HEK293 (cell line): ENCODE results near the gene AKAP8L.

Source experiments
- YY1 ChIP-seq: fragments of 450-650 bp; formaldehyde crosslinking; IDR thresholded peaks from 2 replicates; pipeline ENCODE4 v1.5.1; 2018; ENCODE audit warnings: missing biosample characterization, missing genetic modification characterization
- ZNF121 ChIP-seq: fragments of 450-650 bp; formaldehyde crosslinking; IDR thresholded peaks from 2 replicates; pipeline ENCODE4 v1.5.1; 2016; ENCODE audit warnings: missing biosample characterization, missing genetic modification characterization
- ZNF239 ChIP-seq: fragments of 450-650 bp; formaldehyde crosslinking; IDR thresholded peaks from 2 replicates; pipeline ENCODE4 v1.5.1; 2016; ENCODE audit warnings: missing biosample characterization, missing genetic modification characterization
- ZNF311 ChIP-seq: fragments of 450-650 bp; formaldehyde crosslinking; IDR thresholded peaks from 2 replicates; pipeline ENCODE4 v1.5.1; 2017; ENCODE audit warnings: missing biosample characterization, missing genetic modification characterization, borderline replicate concordance
- ZNF596 ChIP-seq: fragments of 450-650 bp; IDR thresholded peaks from 2 replicates; pipeline ENCODE4 v1.5.0; 2018; ENCODE audit warnings: missing biosample characterization, mild to moderate bottlenecking, missing genetic modification characterization, moderate library complexity
- TF ChIP-seq, protein P1 (sequence below): sonication (generic); formaldehyde crosslinking; IDR thresholded peaks from 2 replicates; pipeline ENCODE4 v1.8.1; 2022; ENCODE audit warnings: mild to moderate bottlenecking, moderate library complexity, missing genetic modification reagents
- TF ChIP-seq, protein P2 (sequence below): fragments of 450-650 bp; formaldehyde crosslinking; IDR thresholded peaks from 2 replicates; pipeline ENCODE4 v1.5.1; 2016; ENCODE audit warnings: missing biosample characterization, missing genetic modification characterization
- TF ChIP-seq, protein P3 (sequence below): fragments of 450-650 bp; formaldehyde crosslinking; IDR thresholded peaks from 2 replicates; pipeline ENCODE4 v1.5.1; 2016; ENCODE audit warnings: missing biosample characterization, missing genetic modification characterization

DNA sequence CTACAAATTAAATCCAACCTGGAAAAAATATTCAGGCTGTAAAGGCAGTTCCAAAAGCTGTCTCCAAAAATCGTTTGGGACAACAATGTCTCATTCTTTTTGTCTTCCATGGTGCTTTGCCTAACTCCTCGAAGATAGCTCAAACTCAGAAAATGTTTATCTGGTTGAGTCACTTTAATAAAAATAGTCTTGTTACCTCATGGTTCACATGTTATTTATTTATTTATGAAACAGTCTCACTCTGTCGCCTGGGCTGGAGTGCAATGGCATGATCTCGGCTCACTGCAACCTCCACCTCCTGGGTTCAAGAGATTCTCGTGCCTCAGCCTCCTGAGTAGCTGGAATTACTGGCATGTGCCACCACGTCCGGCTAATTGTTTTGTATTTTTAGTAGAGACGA, 81.6 kb downstream of the AKAP8L start:
- TF ChIP-seq, protein P1, sequence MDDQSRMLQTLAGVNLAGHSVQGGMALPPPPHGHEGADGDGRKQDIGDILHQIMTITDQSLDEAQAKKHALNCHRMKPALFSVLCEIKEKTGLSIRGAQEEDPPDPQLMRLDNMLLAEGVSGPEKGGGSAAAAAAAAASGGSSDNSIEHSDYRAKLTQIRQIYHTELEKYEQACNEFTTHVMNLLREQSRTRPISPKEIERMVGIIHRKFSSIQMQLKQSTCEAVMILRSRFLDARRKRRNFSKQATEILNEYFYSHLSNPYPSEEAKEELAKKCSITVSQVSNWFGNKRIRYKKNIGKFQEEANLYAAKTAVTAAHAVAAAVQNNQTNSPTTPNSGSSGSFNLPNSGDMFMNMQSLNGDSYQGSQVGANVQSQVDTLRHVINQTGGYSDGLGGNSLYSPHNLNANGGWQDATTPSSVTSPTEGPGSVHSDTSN: no peak
- TF ChIP-seq, protein P2, sequence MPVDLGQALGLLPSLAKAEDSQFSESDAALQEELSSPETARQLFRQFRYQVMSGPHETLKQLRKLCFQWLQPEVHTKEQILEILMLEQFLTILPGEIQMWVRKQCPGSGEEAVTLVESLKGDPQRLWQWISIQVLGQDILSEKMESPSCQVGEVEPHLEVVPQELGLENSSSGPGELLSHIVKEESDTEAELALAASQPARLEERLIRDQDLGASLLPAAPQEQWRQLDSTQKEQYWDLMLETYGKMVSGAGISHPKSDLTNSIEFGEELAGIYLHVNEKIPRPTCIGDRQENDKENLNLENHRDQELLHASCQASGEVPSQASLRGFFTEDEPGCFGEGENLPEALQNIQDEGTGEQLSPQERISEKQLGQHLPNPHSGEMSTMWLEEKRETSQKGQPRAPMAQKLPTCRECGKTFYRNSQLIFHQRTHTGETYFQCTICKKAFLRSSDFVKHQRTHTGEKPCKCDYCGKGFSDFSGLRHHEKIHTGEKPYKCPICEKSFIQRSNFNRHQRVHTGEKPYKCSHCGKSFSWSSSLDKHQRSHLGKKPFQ (tag by site-specific recombination): no peak
- no peak for TF ChIP-seq YY1 (tag by site-specific recombination)
- TF ChIP-seq ZNF121: no peak
- TF ChIP-seq ZNF239: no peak
- TF ChIP-seq, protein P3, sequence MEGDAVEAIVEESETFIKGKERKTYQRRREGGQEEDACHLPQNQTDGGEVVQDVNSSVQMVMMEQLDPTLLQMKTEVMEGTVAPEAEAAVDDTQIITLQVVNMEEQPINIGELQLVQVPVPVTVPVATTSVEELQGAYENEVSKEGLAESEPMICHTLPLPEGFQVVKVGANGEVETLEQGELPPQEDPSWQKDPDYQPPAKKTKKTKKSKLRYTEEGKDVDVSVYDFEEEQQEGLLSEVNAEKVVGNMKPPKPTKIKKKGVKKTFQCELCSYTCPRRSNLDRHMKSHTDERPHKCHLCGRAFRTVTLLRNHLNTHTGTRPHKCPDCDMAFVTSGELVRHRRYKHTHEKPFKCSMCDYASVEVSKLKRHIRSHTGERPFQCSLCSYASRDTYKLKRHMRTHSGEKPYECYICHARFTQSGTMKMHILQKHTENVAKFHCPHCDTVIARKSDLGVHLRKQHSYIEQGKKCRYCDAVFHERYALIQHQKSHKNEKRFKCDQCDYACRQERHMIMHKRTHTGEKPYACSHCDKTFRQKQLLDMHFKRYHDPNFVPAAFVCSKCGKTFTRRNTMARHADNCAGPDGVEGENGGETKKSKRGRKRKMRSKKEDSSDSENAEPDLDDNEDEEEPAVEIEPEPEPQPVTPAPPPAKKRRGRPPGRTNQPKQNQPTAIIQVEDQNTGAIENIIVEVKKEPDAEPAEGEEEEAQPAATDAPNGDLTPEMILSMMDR: no peak
- no peak for TF ChIP-seq ZNF311 (tag by site-specific recombination)
- no peak for TF ChIP-seq ZNF596 (tag by site-specific recombination)
